H1 (cell line): ENCODE results near the gene LPP. TPM values are rescaled to one million over a fixed set of nuclear protein-coding genes. Genes with fewer than 3 reads are reported as not detected.

Experiments
- BCL11A ChIP-seq, 2 experiments: IDR thresholded peaks; one replicate each; pipeline ENCODE4 v1.6.1; 2011; ENCODE audit warnings: low read depth in 2 of 2, low read length in 2 of 2, mild to moderate bottlenecking in 2 of 2
- GABPA ChIP-seq: IDR thresholded peaks from 2 replicates; pipeline ENCODE4 v1.6.1; 2011; ENCODE audit warnings: mild to moderate bottlenecking, low read length, moderate library complexity, borderline replicate concordance; ENCODE audit not compliant: insufficient read depth
- HDAC6 ChIP-seq: IDR thresholded peaks from one replicate; pipeline ENCODE4 v1.7.1; 2012; ENCODE audit warnings: low read depth, mild to moderate bottlenecking, inconsistent platforms, low read length, moderate library complexity
- RFX5 ChIP-seq: IDR thresholded peaks from 2 replicates; pipeline ENCODE4 v1.6.1; 2011; ENCODE audit warnings: low read depth, low read length, improper control_type of control experiment, borderline replicate concordance
- polyA plus RNA-seq, 7 experiments: library from polyadenylated mRNA; depleted of rRNA in 3 of 7; stranded (reverse) in 5 of 7; unstranded in 2 of 7; fragments of >200 nt in 5 of 7; fragments of 200-250 nt in 2 of 7; gene quantifications; 1 replicate in 5 of 7; 2 replicates in 1 of 7; 4 replicates in 1 of 7; pipeline versions ENCODE4 v1.2.1 to v1.2.3, GENCODE V29; 2011 to 2013; ENCODE audit warnings: missing spikeins in 2 of 7, mixed read lengths in 2 of 7
- total RNA-seq: library from RNA; stranded (reverse); fragmentation: NEBNext Ultra II Directional; extraction: Animal tissue kit (Norgen Biotek cat#: 25700); gene quantifications from 2 replicates; pipeline ENCODE4 v1.2.1, GENCODE V29; 2021
- TF ChIP-seq, protein P1 (sequence below): IDR thresholded peaks from 2 replicates; pipeline ENCODE4 v1.6.1; 2012; ENCODE audit warnings: inconsistent platforms
- TF ChIP-seq, protein P2 (sequence below): IDR thresholded peaks from 2 replicates; pipeline ENCODE4 v1.6.1; 2011; ENCODE audit warnings: low read depth, mild to moderate bottlenecking, low read length; ENCODE audit not compliant: insufficient read depth

The LPP gene
- total and polyA plus RNA-seq, 2 of the 8 experiments (the other 6 are each of a cell fraction or from before 2014, with no cell fraction given) = 10.0 to 53.3 TPM

DNA sequence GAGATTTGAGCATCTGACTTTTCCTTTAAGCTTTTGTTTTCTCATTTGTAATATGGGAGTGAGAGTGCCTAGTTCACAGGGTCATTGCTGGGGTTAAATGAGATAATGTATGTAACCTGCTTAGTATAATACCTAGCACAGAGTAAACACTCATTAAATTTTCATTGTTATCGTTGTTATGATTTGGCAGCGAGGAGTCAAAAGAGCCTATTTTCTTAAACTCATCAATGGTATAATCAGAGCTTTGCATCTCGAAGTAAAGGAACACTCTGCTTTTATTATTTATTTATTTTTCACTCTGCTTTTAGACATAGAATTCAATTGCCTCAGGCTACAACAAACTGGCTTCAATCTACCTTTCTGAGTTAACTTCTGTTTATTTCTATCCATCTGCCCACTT, 52.8 kb downstream of the LPP start (continued):
- TF ChIP-seq RFX5 (no peak), GABPA (no peak), HDAC6 (no peak), BCL11A (IDR thresholded peaks at IDR 0.05; ENCODE audit: low read depth in 2 of 2, low read length in 2 of 2) (no peak)
- TF ChIP-seq, protein P1, sequence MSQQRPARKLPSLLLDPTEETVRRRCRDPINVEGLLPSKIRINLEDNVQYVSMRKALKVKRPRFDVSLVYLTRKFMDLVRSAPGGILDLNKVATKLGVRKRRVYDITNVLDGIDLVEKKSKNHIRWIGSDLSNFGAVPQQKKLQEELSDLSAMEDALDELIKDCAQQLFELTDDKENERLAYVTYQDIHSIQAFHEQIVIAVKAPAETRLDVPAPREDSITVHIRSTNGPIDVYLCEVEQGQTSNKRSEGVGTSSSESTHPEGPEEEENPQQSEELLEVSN = no peak
- TF ChIP-seq, protein P2, sequence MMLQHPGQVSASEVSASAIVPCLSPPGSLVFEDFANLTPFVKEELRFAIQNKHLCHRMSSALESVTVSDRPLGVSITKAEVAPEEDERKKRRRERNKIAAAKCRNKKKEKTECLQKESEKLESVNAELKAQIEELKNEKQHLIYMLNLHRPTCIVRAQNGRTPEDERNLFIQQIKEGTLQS = no peak
